ENCODE measurements around the gene TAS1R3. TPM values are rescaled to one million over a fixed set of nuclear protein-coding genes. Genes with fewer than 3 reads are reported as not detected.

The TAS1R3 gene
- total and polyA plus RNA-seq, 4 donors, result 0.19 to 0.36 (median 0.33) TPM; not detected in 1

- no peak for TF ChIP-seq HNF4A (conservative IDR thresholded peaks at IDR 0.05)
- no peak for TF ChIP-seq GABPA (IDR thresholded peaks at IDR 0.05 in 1 of 2, conservative IDR thresholded peaks at IDR 0.05 in 1 of 2)
- TF ChIP-seq EGR1 (IDR thresholded peaks at IDR 0.05; ENCODE audit: low read depth in 2 of 2), result no peak
- no peak for TF ChIP-seq FOXA1 (IDR thresholded peaks at IDR 0.05)
- no peak for TF ChIP-seq ZBTB33 (IDR thresholded peaks at IDR 0.05)
Observed at GRCh38 chr1:1334835-1335234, 3.8 kb downstream of the TAS1R3 start (continued).

DNA sequence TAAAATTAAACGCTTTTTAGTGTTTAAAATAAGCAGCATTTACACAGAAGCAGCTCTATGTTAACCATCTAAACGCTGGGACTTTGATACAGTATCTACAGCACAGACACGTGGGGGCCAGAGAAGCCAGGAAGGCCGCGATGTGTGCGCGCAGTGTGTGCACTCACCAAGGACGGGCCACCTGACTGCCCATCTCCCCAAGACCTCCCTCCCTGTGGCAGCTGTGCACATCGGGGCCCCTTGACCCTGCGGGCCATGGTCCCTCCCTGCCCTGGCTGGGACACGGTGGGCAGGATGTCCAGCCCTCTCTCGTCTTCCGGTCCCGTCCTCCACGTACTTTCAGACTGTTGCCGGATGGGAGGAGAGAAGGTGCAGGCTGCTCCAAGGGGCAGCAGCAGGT is 4.2 kb downstream of the TAS1R3 start:
- Histone ChIP-seq H3K27me3 (ENCODE audit: control insufficient read depth in 4 of 4, insufficient read depth in 4 of 4, low read length in 3 of 4) (no peaks in the 10 kb centered on the region), H3K4me3 (ENCODE audit: low read depth in 1 of 3, low read length in 3 of 3) (no peak overlapping the region), H3K9ac (ENCODE audit: low read depth in 1 of 2, low read length in 2 of 2) (no peak overlapping the region), H3K27ac (ENCODE audit: low read depth in 1 of 2, low read length in 2 of 2) (no peak overlapping the region), H3K4me1 (ENCODE audit: control insufficient read depth in 4 of 4, insufficient read depth in 4 of 4, low read length in 3 of 4) (peaks cover 6 to 21% (median 14%) of the 10 kb centered on the region in 4 donors), H3K9me3 (ENCODE audit: control insufficient read depth in 4 of 4, low read length in 3 of 4) (no peaks in the 10 kb centered on the region), H3K36me3 (ENCODE audit: control insufficient read depth in 4 of 4, insufficient read depth in 3 of 4, low read depth in 1 of 4, low read length in 3 of 4) (peaks cover 0 to 22% (median 9%) of the 10 kb centered on the region in 4 donors)
- DNase-seq (ENCODE audit: low spot score), result no peak
- TF ChIP-seq HNF4A (conservative IDR thresholded peaks at IDR 0.05) (no peak), HNF4G (IDR thresholded peaks at IDR 0.05) (no peak), SP1 (IDR thresholded peaks at IDR 0.05) (no peak), ZBTB33 (IDR thresholded peaks at IDR 0.05) (no peak), JUND (IDR thresholded peaks at IDR 0.05) (no peak), FOXA2 (IDR thresholded peaks at IDR 0.05) (no peak), RXRA (IDR thresholded peaks at IDR 0.05) (no peak)
- TF ChIP-seq, protein P1, sequence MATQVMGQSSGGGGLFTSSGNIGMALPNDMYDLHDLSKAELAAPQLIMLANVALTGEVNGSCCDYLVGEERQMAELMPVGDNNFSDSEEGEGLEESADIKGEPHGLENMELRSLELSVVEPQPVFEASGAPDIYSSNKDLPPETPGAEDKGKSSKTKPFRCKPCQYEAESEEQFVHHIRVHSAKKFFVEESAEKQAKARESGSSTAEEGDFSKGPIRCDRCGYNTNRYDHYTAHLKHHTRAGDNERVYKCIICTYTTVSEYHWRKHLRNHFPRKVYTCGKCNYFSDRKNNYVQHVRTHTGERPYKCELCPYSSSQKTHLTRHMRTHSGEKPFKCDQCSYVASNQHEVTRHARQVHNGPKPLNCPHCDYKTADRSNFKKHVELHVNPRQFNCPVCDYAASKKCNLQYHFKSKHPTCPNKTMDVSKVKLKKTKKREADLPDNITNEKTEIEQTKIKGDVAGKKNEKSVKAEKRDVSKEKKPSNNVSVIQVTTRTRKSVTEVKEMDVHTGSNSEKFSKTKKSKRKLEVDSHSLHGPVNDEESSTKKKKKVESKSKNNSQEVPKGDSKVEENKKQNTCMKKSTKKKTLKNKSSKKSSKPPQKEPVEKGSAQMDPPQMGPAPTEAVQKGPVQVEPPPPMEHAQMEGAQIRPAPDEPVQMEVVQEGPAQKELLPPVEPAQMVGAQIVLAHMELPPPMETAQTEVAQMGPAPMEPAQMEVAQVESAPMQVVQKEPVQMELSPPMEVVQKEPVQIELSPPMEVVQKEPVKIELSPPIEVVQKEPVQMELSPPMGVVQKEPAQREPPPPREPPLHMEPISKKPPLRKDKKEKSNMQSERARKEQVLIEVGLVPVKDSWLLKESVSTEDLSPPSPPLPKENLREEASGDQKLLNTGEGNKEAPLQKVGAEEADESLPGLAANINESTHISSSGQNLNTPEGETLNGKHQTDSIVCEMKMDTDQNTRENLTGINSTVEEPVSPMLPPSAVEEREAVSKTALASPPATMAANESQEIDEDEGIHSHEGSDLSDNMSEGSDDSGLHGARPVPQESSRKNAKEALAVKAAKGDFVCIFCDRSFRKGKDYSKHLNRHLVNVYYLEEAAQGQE (IDR thresholded peaks at IDR 0.05), result no peak
- 84% methylated on average over 16 of the region's 16 CpGs for WGBS

- Histone ChIP-seq H3K4me3 (ENCODE audit: low read depth in 1 of 3, low read length in 3 of 3) (no peak overlapping the region), H3K4me1 (ENCODE audit: control insufficient read depth in 4 of 4, insufficient read depth in 4 of 4, low read length in 3 of 4) (peaks cover 6 to 21% (median 14%) of the 10 kb centered on the region in 4 donors), H3K9ac (ENCODE audit: low read depth in 1 of 2, low read length in 2 of 2) (no peak overlapping the region), H3K9me3 (ENCODE audit: control insufficient read depth in 4 of 4, low read length in 3 of 4) (no peaks in the 10 kb centered on the region), H3K27ac (ENCODE audit: low read depth in 1 of 2, low read length in 2 of 2) (no peak overlapping the region), H3K27me3 (ENCODE audit: control insufficient read depth in 4 of 4, insufficient read depth in 4 of 4, low read length in 3 of 4) (no peaks in the 10 kb centered on the region), H3K36me3 (ENCODE audit: control insufficient read depth in 4 of 4, insufficient read depth in 3 of 4, low read depth in 1 of 4, low read length in 3 of 4) (peaks cover 0 to 24% (median 14%) of the 10 kb centered on the region in 4 donors)
- no peak for DNase-seq (ENCODE audit: low spot score)
- 94% methylated on average over 21 of the region's 21 CpGs for WGBS
- TF ChIP-seq GABPA (IDR thresholded peaks at IDR 0.05 in 1 of 2, conservative IDR thresholded peaks at IDR 0.05 in 1 of 2) (no peak), ATF3 (IDR thresholded peaks at IDR 0.05) (no peak), CTCF (IDR thresholded peaks at IDR 0.05; ENCODE audit: low read depth, low read length, missing input control) (no peak), RAD21 (IDR thresholded peaks at IDR 0.05) (no peak), NR2F2 (IDR thresholded peaks at IDR 0.05) (no peak), SP1 (IDR thresholded peaks at IDR 0.05) (no peak), RXRA (IDR thresholded peaks at IDR 0.05) (no peak), EGR1 (IDR thresholded peaks at IDR 0.05; ENCODE audit: low read depth in 2 of 2) (no peak), HNF4A (conservative IDR thresholded peaks at IDR 0.05) (no peak), HNF4G (IDR thresholded peaks at IDR 0.05) (no peak)
- TF ChIP-seq, protein P1 (IDR thresholded peaks at IDR 0.05), result no peak
- TF ChIP-seq, protein P2, sequence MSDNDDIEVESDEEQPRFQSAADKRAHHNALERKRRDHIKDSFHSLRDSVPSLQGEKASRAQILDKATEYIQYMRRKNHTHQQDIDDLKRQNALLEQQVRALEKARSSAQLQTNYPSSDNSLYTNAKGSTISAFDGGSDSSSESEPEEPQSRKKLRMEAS (IDR thresholded peaks at IDR 0.05), result no peak
Observed at GRCh38 chr1:1335792-1336248, 4.7 kb downstream of the TAS1R3 start.

Measured in liver (tissue), 9 donors.